HT-29 (cell line): Measurements from ENCODE around the gene TEX53. TPM values are rescaled to one million over a fixed set of nuclear protein-coding genes. Genes with fewer than 3 reads are reported as not detected.

ENCODE experiments used
- DNase-seq: peaks from one replicate; pipeline ENCODE4 v3.0.0-alpha.2; 2015; ENCODE audit warnings: low spot score
- small RNA-seq: library from RNA; depleted of rRNA; stranded (forward); fragments of <200 nt; gene quantifications from one replicate; pipeline ENCODE3, GENCODE V24; 2014
- total RNA-seq: library from RNA; depleted of rRNA; stranded (reverse); fragments of >200 nt; shearing (Covaris generic); gene quantifications from 2 replicates; pipeline ENCODE4 v1.2.3, GENCODE V29; 2014; rRNA removed

TEX53 gene
- total RNA-seq, 1 experiment from 2014 or later, result not detected

GRCh38 chr9:114606597-114607207 is 50.9 kb downstream of the TEX53 start:
- no peak for DNase-seq

Small RNAs within 50 kb of the gene (small RNA-seq; reads per million reads assigned to genes)
- not detected for gene RF00019

Other genes with a start within 250 kb of the TEX53 start
- 0.61 and 0.78 TPM in 2 replicates for gene WHRN, start 152.3 kb downstream of the TEX53 start, total RNA-seq
- gene ATP6V1G1, start 70.0 kb downstream of the TEX53 start, total RNA-seq, result 61.1 and 71.3 TPM in 2 replicates
- 2.6 and 3.9 TPM in 2 replicates for gene TMEM268, start 46.5 kb downstream of the TEX53 start, total RNA-seq
- not detected in 2 replicates for gene TEX48, start 24.4 kb upstream of the TEX53 start, total RNA-seq
- gene TNFSF15, start 148.2 kb upstream of the TEX53 start, total RNA-seq, result 5.2 TPM in 2 replicates